Tibial artery (tissue), 4 donors: ENCODE data around the gene CITED2.

Experiments used
- DNase-seq, 2 donors: peaks; one replicate each; pipeline ENCODE4 v3.0.0-alpha.2; 2019
- H3K27ac ChIP-seq, 2 donors: fragments of 200-600 bp; sonication (generic) in 1 of 2; 1 replicate in 1 of 2; 2 replicates in 1 of 2; pipeline ENCODE4 v1.5.1; 2018 to 2019; ENCODE audit warnings: mild to moderate bottlenecking in 1 of 2
- H3K27me3 ChIP-seq, 2 donors: fragments of 200-600 bp; sonication (generic) in 1 of 2; one replicate each; pipeline versions ENCODE4 v1.5.1 to v1.6.0; 2016 to 2019
- H3K36me3 ChIP-seq, 3 donors: fragments of 200-600 bp; sonication (generic) in 2 of 3; one replicate each; pipeline ENCODE4 v1.5.1; 2016 to 2019; ENCODE audit warnings: mild to moderate bottlenecking in 2 of 3
- H3K4me1 ChIP-seq, 4 donors: fragments of 200-600 bp; sonication (generic) in 2 of 4; 1 replicate in 3 of 4; 2 replicates in 1 of 4; pipeline ENCODE4 v1.5.1; 2016 to 2019
- H3K4me3 ChIP-seq, 2 donors: fragments of 200-600 bp; sonication (generic) in 1 of 2; 1 replicate in 1 of 2; 2 replicates in 1 of 2; pipeline ENCODE4 v1.5.1; 2018 to 2019; ENCODE audit warnings: mild to moderate bottlenecking in 2 of 2
- H3K9me3 ChIP-seq, 3 donors: fragments of 200-600 bp; sonication (generic) in 1 of 3; one replicate each; pipeline ENCODE4 v1.5.1; 2016 to 2019
- intact Hi-C: fragments of 100-400 bp; cut with DNase I; formaldehyde crosslinking; loops from one replicate; pipeline ENCODE4 v1.15.0; 2023; ENCODE audit warnings: low total_unique reads
- TF ChIP-seq, protein P1 (sequence below), 2 experiments: fragments of 200-600 bp in 1 of 2; fragments of 450-650 bp in 1 of 2; IDR thresholded peaks; one replicate each; pipeline ENCODE4 v1.5.1; 2017 to 2019; ENCODE audit warnings: antibody characterized with exemption in 2 of 2, mild to moderate bottlenecking in 1 of 2, moderate library complexity in 1 of 2

The CITED2 gene

DNA sequence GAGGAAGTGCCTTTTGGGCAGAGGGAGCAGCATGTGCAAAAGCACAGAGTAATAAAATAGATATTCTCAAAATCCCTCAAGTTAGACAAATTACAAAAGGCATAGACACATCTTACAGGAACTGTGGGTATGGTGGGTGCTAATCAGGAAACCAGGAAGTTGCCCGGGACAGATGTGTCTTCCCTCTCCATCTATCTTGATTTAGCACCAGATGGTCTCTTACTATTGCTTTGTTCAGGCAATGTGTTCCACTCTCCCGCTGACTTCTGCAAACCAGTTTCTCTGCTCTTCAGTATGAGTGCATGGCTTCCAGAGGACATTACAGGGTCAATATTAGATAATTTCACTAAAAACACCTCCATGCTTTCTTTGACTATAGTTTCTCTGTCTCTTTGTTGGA, 13.2 kb downstream of the CITED2 start:
- Histone ChIP-seq H3K4me1 (no peaks in the 10 kb centered on the region), H3K27ac (no peak overlapping the region), H3K4me3 (no peak overlapping the region), H3K36me3 (no peaks in the 10 kb centered on the region), H3K9me3 (no peaks in the 10 kb centered on the region), H3K27me3 (no peaks in the 10 kb centered on the region)
- TF ChIP-seq, protein P1, sequence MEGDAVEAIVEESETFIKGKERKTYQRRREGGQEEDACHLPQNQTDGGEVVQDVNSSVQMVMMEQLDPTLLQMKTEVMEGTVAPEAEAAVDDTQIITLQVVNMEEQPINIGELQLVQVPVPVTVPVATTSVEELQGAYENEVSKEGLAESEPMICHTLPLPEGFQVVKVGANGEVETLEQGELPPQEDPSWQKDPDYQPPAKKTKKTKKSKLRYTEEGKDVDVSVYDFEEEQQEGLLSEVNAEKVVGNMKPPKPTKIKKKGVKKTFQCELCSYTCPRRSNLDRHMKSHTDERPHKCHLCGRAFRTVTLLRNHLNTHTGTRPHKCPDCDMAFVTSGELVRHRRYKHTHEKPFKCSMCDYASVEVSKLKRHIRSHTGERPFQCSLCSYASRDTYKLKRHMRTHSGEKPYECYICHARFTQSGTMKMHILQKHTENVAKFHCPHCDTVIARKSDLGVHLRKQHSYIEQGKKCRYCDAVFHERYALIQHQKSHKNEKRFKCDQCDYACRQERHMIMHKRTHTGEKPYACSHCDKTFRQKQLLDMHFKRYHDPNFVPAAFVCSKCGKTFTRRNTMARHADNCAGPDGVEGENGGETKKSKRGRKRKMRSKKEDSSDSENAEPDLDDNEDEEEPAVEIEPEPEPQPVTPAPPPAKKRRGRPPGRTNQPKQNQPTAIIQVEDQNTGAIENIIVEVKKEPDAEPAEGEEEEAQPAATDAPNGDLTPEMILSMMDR (IDR thresholded peaks at IDR 0.05): no peak
- no peak for DNase-seq
- intact Hi-C loops: loop anchor here (5.0 kb wide), 2 partner anchors 144 to 544 kb away; no protein-coding TSS in a partner anchor

DNA sequence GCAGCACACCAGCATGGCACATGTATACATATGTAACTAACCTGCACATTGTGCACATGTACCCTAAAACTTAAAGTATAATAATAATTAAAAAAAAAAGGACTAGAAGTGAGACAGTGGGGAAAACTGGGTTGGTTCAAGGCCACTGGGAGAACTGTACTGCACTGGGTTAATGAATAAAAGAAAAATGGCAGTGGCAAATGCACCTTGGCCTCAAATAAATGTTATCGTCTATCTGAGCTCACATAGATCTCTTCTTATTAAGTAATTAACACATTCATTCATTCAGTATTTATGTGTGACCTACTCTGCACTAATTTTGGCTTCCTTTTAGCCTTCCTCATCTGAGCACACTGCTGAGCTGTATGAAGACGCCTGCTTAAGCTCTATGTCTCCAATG, 17.5 kb downstream of the CITED2 start:
- no peaks in the 10 kb centered on the region for H3K9me3 ChIP-seq
- intact Hi-C loops: no loop called here

DNA sequence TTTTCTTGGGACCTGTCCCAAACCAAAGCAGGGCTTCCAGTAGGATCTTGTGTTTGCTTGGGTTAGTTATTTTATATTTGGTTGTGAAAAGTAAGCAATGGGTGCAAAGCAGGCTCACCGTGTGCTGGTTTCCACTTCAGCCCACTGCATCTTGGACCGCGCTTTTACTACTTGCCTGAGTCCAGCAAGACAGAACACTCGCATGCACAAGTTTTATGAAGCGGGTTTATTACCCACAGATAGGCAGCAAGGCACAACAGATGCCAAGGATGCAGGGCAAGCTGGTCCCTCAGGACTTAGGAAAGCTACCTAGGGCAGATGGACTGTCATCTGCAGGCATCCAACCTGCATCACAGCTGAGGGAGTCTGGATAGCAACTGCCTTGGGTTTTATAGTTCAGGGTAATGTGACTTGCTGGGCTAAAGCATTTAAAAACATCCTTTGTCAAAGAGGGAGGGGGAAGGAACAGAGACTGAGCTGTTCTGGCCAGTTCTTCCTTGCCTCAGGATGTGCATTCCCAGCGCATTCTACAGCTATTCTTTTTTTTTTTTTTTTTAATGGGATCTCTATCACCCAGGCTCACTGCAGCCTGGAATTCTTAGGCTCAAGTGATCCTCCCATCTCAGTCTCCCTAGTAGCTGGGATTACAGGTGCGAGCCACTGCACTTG, 18.5 kb downstream of the CITED2 start:
- Histone ChIP-seq H3K4me3 (no peak overlapping the region), H3K36me3 (no peaks in the 10 kb centered on the region), H3K27ac (no peak overlapping the region), H3K4me1 (no peaks in the 10 kb centered on the region), H3K9me3 (no peaks in the 10 kb centered on the region), H3K27me3 (no peaks in the 10 kb centered on the region)
- no peak for DNase-seq
- TF ChIP-seq, protein P1 (IDR thresholded peaks at IDR 0.05): no peak
- intact Hi-C loops: no loop called here

More for the DNA sequence above, 17.5 kb downstream of the CITED2 start:
- Histone ChIP-seq H3K36me3 (no peaks in the 10 kb centered on the region), H3K4me1 (no peaks in the 10 kb centered on the region), H3K27ac (no peak overlapping the region), H3K4me3 (no peak overlapping the region), H3K27me3 (no peaks in the 10 kb centered on the region)
- TF ChIP-seq, protein P1 (IDR thresholded peaks at IDR 0.05): no peak
- DNase-seq: no peak

DNA sequence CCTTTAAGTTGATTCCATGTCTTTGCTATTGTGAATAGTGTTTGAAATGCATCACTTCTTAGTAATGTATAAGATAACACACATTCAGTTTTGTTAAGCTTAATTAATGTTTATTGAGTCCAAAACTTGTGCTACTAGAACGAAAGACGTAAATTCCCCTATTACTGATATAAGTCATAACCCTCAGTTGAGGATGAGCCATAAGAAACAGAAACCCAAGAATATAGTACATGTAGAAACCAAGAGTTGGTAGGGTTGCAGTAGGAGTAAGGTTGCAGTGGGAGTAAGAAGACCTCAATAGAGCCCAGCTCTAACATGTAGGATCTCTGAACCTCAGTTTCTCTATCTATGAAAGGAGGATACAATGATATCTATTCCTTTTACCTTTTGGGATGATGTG, 19.3 kb downstream of the CITED2 start:
- H3K9me3 ChIP-seq: no peaks in the 10 kb centered on the region
- no peaks in the 10 kb centered on the region for H3K4me1 ChIP-seq
- no peak for DNase-seq
- no peaks in the 10 kb centered on the region for H3K27me3 ChIP-seq
- H3K27ac ChIP-seq: no peak overlapping the region
- TF ChIP-seq, protein P1 (IDR thresholded peaks at IDR 0.05): no peak
- intact Hi-C loops: no loop called here
- no peaks in the 10 kb centered on the region for H3K36me3 ChIP-seq
- H3K4me3 ChIP-seq: no peak overlapping the region

DNA sequence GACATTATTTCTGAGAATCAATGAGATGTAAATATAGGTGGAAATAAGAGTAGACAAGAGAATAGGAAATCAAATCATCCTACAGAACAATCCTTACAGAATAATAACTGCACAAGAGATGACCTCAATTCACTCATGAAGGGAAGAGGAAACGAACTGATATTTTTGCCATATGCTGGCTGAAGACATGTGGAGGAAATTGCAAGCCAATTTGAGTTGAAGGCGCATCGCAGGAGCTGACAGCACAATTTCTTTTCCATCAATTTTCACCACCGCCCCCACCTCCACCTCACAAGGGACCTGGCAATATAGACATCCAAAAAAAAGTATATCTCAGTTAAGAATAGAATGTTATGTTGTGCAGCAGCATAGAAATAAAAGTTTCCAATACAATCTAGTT, 20.3 kb downstream of the CITED2 start:
- Histone ChIP-seq H3K4me1 (no peaks in the 10 kb centered on the region), H3K36me3 (no peaks in the 10 kb centered on the region), H3K27ac (no peak overlapping the region), H3K27me3 (no peaks in the 10 kb centered on the region), H3K9me3 (no peaks in the 10 kb centered on the region), H3K4me3 (no peak overlapping the region)
- intact Hi-C loops: no loop called here
- TF ChIP-seq, protein P1 (IDR thresholded peaks at IDR 0.05): no peak
- DNase-seq: no peak
